HEK293 (cell line): ENCODE results near the gene GCC2.

Experiments used
- BCL11A ChIP-seq: fragments of 450-650 bp; formaldehyde crosslinking; IDR thresholded peaks from 2 replicates; pipeline ENCODE4 v1.5.1; 2016; ENCODE audit warnings: low read depth, missing biosample characterization, missing genetic modification characterization
- ZFP41 ChIP-seq: fragments of 450-650 bp; formaldehyde crosslinking; IDR thresholded peaks from 2 replicates; pipeline ENCODE4 v1.5.1; 2016; ENCODE audit warnings: missing biosample characterization, missing genetic modification characterization, borderline replicate concordance
- ZNF10 ChIP-seq: fragments of 450-650 bp; formaldehyde crosslinking; IDR thresholded peaks from 2 replicates; pipeline ENCODE4 v1.5.1; 2017; ENCODE audit warnings: missing biosample characterization, missing genetic modification characterization
- ZNF184 ChIP-seq: fragments of 450-650 bp; IDR thresholded peaks from 2 replicates; pipeline ENCODE4 v1.5.1; 2018; ENCODE audit warnings: missing biosample characterization, mild to moderate bottlenecking, missing genetic modification characterization
- ZNF19 ChIP-seq: fragments of 450-650 bp; formaldehyde crosslinking; IDR thresholded peaks from 2 replicates; pipeline ENCODE4; 2016; ENCODE audit warnings: missing biosample characterization, missing genetic modification characterization, low read depth
- ZNF214 ChIP-seq: fragments of 450-650 bp; formaldehyde crosslinking; IDR thresholded peaks from 2 replicates; pipeline ENCODE4 v1.5.1; 2017; ENCODE audit warnings: missing biosample characterization, mild to moderate bottlenecking, missing genetic modification characterization, borderline replicate concordance
- ZNF501 ChIP-seq: fragments of 450-650 bp; formaldehyde crosslinking; IDR thresholded peaks from 2 replicates; pipeline ENCODE4 v1.5.1; 2016; ENCODE audit warnings: missing biosample characterization, missing genetic modification characterization
- ZNF654 ChIP-seq: fragments of 450-650 bp; formaldehyde crosslinking; IDR thresholded peaks from 2 replicates; pipeline ENCODE4 v1.5.1; 2016; ENCODE audit warnings: low read depth, missing biosample characterization, missing genetic modification characterization
- ZNF776 ChIP-seq: fragments of 450-650 bp; formaldehyde crosslinking; IDR thresholded peaks from 2 replicates; pipeline ENCODE4 v1.5.0; 2017; ENCODE audit warnings: missing biosample characterization, missing genetic modification characterization, borderline replicate concordance
- TF ChIP-seq, protein P1 (sequence below): fragments of 450-650 bp; formaldehyde crosslinking; IDR thresholded peaks from 2 replicates; pipeline ENCODE4 v1.5.1; 2016; ENCODE audit warnings: missing biosample characterization, missing genetic modification characterization
- TF ChIP-seq, protein P2 (sequence below): fragments of 450-650 bp; formaldehyde crosslinking; optimal IDR thresholded peaks from 2 replicates; pipeline ENCODE3; 2016; ENCODE audit warnings: missing biosample characterization, mild to moderate bottlenecking, missing genetic modification characterization
- TF ChIP-seq, protein P3 (sequence below): fragments of 450-650 bp; formaldehyde crosslinking; IDR thresholded peaks from 2 replicates; pipeline ENCODE4 v1.5.1; 2016; ENCODE audit warnings: missing biosample characterization, missing genetic modification characterization

DNA sequence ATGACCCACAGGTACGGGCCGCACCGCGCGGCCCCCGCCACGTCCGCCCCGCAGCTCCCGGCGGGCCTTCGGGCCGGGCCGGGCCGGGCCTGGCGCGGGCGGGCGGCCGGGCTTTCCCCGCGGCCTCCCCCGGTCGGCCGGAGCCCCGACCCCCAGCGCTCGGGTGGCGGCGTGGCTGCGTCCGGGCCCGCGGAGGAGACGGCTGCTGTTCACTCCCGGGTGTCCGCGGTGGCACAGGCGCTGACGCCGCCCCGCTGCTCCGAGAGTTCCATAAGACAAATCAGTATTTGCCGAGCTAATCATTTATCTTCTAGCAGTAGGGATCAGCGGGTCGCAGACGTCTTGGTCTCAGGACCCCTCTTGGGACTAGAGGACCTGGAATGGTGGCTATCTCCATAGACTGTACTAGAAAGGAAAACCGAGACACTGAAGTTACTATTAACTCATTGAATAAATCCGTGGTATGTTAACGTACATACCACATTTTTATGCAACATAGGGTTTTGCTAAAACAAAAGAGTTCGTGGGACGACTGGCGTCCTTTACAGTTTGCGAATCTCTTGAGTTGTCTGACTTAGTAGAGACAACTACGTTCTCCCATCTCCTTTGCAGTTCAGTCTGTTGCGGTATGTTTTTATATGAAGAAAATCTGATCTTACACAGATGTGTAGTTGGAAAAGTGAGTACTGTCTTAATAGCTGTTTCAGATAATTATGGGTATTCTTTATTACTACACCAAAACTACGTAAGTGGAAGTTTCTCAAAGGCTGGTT, 85.8 kb downstream of the GCC2 start:
- TF ChIP-seq, protein P1, sequence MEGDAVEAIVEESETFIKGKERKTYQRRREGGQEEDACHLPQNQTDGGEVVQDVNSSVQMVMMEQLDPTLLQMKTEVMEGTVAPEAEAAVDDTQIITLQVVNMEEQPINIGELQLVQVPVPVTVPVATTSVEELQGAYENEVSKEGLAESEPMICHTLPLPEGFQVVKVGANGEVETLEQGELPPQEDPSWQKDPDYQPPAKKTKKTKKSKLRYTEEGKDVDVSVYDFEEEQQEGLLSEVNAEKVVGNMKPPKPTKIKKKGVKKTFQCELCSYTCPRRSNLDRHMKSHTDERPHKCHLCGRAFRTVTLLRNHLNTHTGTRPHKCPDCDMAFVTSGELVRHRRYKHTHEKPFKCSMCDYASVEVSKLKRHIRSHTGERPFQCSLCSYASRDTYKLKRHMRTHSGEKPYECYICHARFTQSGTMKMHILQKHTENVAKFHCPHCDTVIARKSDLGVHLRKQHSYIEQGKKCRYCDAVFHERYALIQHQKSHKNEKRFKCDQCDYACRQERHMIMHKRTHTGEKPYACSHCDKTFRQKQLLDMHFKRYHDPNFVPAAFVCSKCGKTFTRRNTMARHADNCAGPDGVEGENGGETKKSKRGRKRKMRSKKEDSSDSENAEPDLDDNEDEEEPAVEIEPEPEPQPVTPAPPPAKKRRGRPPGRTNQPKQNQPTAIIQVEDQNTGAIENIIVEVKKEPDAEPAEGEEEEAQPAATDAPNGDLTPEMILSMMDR (tag by site-specific recombination): no peak
- TF ChIP-seq ZNF214 (tag by site-specific recombination): no peak
- no peak for TF ChIP-seq ZNF184 (tag by site-specific recombination)
- TF ChIP-seq, protein P2, sequence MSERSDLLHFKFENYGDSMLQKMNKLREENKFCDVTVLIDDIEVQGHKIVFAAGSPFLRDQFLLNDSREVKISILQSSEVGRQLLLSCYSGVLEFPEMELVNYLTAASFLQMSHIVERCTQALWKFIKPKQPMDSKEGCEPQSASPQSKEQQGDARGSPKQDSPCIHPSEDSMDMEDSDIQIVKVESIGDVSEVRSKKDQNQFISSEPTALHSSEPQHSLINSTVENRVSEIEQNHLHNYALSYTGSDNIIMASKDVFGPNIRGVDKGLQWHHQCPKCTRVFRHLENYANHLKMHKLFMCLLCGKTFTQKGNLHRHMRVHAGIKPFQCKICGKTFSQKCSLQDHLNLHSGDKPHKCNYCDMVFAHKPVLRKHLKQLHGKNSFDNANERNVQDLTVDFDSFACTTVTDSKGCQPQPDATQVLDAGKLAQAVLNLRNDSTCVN (tag by site-specific recombination): no peak
- TF ChIP-seq ZNF776: no peak
- no peak for TF ChIP-seq ZFP41 (tag by site-specific recombination)
- no peak for TF ChIP-seq ZNF654 (tag by site-specific recombination)
- TF ChIP-seq ZNF10 (tag by site-specific recombination): no peak
- TF ChIP-seq ZNF19 (tag by site-specific recombination): no peak
- no peak for TF ChIP-seq ZNF501 (tag by site-specific recombination)
- TF ChIP-seq, protein P3, sequence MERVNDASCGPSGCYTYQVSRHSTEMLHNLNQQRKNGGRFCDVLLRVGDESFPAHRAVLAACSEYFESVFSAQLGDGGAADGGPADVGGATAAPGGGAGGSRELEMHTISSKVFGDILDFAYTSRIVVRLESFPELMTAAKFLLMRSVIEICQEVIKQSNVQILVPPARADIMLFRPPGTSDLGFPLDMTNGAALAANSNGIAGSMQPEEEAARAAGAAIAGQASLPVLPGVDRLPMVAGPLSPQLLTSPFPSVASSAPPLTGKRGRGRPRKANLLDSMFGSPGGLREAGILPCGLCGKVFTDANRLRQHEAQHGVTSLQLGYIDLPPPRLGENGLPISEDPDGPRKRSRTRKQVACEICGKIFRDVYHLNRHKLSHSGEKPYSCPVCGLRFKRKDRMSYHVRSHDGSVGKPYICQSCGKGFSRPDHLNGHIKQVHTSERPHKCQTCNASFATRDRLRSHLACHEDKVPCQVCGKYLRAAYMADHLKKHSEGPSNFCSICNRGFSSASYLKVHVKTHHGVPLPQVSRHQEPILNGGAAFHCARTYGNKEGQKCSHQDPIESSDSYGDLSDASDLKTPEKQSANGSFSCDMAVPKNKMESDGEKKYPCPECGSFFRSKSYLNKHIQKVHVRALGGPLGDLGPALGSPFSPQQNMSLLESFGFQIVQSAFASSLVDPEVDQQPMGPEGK (tag by site-specific recombination): no peak
- no peak for TF ChIP-seq BCL11A (tag by site-specific recombination)
